ENCODE results near the gene PDCD7. TPM values are rescaled to one million over a fixed set of nuclear protein-coding genes. Genes with fewer than 3 reads are reported as not detected.
A peak's percentile ranks its signal among the peaks of the same experiment; 100 is the strongest.

The PDCD7 gene
- total RNA-seq, 1 donor = 14.8 TPM

DNA sequence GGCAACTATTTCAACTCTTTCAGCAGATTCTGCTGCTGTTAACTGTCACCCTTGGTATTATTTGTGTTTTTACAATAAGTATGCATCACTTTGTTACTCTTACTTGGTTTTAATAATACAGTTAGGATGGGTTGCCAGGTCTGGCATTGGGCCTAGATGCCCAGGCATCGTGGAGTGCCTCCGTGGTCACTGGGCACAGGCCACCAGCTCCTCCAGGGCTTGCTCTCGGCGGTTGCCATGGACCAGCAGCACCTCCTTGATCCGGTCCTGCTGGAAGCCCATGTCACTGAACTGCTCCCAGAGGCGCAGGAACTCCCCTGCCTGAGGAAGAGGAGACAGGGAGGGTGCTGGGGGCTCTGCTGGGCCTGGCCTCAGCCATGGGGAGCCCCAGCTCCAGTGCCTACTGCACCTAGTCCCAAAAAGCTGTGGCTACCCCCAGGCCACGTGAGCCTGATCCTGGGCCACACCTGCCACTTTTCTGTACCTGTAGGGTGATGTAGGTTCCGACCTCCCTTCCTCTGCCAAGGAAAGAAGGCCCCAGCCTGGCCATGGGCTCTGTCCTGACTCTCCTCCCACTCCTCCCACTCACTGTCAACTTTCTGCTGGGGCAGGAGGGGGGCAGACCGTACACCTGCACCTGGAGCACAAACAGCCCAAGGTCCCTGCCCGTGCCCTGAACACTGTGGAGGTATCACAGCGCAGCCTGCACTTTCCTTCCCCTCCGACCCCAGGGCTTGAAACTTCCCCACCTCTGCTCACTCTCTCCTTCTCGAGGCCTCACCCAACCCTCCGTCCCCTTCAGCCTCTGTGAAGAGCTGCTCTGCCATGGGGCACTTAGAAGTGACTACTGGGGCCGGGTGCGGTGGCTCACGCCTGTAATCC, 40.5 kb downstream of the PDCD7 start:
- no peak for DNase-seq (ENCODE audit: low read depth in 2 of 3, low spot score in 2 of 3)

DNA sequence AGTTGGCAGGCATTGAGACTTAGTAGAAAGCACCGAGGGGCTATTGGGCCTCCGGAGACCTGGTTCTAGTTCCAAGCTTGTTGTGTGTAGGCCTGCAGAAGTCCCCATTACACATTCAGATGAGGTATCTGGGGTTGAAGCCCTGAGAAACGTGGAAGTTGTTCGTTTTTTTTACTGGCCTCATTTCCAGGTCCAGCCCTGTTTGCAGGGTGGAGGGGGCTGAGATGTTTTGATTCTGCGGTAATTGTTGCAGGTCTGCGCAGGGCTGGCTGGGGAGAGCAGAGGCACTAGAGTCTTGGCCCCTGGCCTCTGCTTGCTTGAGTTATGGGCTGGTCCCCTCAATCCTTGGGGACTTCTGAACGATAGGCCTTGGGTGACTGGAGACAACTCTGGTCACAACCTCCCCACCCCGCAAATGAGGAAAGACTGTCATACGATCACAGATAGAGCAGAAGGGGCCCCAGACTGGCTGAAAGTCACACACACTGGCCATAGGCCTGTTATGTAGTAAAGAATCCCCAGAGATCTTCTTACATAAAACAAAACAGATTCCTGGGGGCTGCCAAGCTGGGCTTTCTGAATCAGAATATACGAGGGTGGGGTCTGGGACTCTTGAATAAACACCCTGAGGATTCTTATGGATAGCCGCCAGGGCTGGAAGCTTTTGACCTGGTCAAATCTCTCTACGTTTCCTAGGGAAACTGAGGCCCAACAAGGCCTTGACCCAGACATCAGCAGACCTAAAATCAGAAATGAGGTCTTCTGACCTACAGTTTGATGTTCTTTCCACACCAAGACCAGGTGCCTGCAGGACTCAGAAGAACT, 41.5 kb downstream of the PDCD7 start:
- no peak for DNase-seq (ENCODE audit: low read depth in 2 of 3, low spot score in 2 of 3)

DNA sequence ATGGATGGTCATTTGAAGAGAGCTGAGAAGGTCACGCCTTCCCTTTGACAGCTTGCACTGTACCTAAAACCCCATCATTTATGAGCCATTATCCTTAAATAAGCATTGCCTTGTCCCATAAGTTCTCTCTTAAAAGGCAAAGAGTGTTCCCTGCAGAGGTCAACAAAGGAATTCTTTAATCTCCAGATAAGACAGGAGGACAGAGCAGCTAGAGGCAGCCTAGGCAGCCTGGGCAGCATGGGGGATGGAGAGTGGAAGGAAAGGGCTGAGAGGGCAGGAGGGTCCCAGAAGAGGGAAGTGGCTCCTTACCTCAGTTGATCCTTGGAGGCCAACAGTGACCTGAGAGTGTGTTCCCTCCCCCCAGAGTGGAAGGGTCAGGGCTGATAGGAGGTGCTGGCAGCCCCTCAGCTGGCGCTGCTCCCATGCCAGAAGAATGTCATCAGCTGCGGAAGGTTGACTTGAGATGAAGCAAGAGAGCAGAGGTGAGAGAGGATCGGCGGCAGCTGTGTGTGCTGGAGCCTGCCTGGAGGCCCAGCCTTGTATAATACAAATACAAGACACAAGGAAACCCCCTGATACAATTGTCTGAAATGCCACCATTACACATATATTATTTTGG, 44.3 kb downstream of the PDCD7 start:
- no peak for DNase-seq (ENCODE audit: low read depth in 2 of 3, low spot score in 2 of 3)

DNA sequence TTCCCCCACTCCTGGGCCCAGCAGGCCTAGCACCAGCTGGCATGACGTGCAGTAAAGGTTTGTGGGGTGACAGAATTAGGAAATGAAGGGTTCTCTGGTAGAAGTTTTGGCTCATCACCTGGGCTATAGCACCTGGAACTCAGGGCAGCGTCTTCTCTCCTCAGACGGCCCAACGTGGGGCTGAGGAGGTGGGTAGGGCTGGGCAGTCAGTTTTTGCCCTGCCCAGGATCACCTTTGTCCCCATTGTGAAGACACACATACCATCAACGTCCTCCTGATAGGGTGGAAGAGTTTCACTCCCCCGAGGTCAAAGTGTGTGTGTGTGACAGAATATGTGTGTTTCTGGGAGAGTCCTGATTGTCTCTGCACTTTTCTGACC, 45.0 kb downstream of the PDCD7 start:
- DNase-seq (ENCODE audit: low read depth in 2 of 3, low spot score in 2 of 3) = no peak

DNA sequence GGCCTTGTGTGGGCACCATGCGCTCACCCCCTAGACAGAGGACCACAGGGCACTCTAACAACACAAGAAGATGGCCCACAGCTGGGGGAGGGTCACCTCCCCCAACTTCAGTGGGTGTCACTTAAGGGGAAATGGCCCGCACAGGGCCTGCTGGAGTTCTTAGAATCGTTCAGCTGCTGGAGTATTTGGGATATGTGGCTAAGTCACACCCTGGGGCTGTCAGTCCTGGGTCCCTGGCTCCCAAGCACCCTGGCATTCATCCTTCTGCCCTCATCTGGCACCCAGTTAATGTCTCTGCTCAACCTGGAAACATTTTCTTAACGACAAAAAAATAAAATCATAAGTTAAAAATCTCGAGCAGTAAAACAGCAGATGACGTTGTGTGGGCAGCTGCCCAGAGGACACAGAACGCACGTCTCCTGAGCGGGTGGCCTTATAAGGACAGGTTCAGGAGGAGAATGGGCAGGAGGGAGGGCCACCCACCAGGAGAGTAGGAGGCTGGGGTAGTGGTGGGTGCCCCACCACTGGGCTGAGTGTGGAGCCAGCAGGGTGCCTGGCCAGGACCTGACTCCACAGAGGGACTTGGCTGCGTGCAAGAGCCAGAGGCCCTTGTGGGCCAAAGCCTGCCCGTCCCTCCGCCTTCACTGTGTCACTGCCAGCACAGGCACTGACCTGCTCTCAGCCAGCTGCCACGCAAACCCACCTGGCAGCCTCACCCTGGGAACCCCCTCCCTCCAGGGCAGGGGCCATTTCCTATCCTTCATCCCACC, 45.5 kb downstream of the PDCD7 start:
- no peak for DNase-seq (ENCODE audit: low read depth in 2 of 3, low spot score in 2 of 3)

DNA sequence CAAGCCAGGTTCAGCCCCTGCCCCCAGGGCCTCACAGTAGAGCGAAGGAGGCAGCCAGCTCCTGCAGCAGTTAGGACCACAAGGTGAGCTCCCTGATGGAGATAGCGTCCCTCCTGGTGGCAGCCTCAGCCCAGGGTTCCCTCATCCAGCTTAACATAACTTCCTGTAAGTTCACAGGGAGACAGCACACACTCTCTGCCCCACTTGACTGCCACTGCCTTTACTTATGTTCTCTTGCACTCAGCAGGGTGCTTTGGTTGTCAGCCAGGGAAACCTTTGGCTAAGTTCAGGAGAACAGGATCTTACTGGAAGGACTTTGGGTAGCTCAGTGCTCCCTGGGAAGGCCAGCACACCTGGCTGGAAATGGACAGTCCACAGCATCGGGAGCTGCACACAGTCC, 46.2 kb downstream of the PDCD7 start:
- DNase-seq (ENCODE audit: low read depth in 2 of 3, low spot score in 2 of 3) = no peak

DNA sequence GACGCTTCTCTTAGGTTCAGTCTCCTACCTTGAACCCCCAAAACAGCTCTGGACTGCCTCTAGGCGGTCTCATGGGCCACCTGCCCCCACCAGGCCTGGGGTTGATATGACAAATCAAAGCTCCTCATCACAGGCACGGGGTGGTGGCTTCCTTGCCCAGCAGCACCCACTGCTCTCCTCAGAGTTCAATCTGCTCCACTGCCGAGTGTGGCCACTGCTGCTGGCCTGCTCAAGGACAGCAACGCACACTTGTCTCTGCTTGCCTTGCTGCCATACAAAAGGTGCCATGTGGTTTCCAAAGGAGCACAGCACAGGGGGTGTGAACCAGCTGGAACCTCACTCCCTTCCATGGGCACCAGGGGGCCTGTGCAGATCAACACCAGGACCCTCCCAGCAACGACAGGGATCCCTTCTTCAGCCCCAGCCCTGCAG, 46.9 kb downstream of the PDCD7 start:
- no peak for DNase-seq (ENCODE audit: low read depth in 2 of 3, low spot score in 2 of 3)

DNA sequence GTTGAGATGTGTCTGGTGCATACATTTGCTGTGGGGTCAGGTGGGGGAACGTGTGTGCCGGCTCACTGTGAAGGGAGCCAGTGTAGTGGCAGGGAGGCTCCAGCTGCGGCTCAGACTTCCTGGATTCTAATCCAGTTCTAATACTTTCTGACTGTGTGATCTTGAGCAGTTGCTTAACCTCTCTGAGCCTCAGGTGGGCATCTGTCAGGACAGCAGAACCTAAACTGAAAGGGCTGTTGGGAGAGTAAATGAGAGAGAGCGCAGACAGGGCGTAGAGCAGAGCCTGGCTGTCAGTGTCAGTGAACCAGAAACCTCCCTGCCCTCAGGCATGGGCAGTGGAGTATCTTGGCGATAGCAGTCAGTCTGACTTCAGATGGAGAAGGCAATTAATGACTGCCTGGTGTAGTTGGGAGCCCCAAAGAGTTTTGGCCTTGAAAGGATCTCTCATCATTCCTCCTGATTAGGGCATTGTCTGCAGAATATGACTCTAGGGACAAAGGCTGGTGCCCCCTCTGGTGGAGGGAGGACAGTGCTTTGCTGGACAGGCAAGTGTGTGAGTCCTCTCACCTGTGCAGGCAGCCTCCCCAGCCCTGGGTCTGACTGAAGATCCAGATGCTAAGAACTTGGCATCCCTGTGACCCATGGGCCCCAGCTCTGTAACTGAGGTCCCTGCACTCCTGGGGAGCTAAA, 47.5 kb downstream of the PDCD7 start:
- peak in 1 of 3 donors; percentile 54 for DNase-seq (ENCODE audit: low read depth in 2 of 3, low spot score in 2 of 3)

DNA sequence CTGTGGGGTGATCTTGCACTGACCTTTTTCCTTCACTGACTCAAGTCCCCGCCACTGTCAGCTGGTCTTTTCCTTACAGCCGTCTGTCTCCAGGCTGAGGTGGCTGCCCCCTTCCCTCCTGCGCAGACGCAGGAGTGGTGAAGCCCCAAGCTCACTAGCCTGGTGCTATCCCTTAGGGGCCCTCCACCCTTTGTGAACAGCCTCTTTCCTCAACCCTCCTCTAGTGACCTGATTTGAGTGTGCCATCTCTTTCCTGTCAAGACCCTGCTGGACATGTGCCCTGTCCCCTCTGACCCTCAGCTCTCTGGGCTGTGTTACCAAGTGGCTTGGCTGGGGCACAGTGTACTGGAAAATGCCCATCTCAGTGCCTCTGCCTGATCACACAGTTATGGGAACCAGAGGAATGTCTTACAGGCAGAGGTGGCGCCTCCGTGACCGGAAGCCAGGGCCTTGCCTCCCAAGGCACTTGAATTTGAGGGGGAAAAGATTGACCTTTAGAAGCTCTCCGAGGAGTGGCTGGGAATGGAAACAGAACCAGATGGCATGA, 48.3 kb downstream of the PDCD7 start:
- no peak for DNase-seq (ENCODE audit: low read depth in 2 of 3, low spot score in 2 of 3)

DNA sequence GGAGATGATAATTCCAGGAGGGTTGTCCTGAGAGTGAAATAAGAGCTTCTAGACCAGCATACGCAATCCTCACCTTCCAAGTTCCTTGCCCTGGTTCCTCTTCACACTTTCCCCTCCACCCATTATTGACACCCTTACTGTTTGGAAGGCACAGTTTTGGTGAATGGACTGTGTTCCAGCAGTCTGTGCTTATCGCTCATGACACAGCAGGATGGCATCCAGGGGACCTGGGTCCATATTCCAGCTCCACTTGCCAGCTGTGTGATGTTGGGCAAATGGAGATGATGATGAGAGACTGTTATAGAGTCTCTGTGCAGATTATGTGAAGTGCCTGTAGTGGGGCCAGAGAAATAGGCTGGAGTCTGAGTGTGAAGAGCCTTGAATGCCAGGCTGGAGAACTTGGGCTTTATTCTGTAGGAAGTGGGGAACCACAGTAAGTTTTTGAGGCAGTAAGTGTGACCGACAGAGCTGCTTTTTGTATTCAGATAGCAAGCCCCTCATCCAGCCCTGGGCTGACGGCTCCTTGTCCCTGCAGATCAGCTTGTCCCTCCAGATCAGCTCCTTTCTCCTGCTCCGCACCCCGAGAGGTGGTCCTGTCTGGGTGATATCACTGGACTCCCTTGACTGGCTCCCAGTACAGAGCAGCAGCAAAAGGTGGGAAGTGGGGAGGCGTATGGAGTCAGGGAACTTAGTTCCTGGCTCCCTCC, 49.0 kb downstream of the PDCD7 start:
- DNase-seq (ENCODE audit: low read depth in 2 of 3, low spot score in 2 of 3) = no peak

DNA sequence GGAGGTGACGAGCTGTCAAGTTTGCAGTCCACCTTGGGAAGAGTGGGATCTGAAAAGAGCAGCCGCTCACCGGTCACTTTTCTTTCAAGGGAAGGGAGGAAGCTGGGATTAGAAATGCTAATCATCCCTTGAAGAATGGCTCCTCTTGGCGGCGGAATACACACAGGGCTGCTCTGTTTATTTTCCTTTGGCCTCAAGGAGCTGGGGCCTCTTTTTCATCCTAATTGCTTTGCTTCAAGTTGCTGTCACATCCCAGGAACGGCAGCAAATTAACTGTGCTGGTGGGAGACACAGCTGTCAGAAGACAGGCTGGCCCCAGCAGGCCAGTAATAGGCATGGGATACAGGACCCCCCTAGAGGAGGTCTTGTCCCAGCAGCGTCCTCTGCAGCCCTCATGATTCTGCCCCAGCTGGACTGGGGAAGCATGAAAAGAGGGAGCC, 50.3 kb downstream of the PDCD7 start:
- no peak for DNase-seq (ENCODE audit: low read depth in 2 of 3, low spot score in 2 of 3)

DNA sequence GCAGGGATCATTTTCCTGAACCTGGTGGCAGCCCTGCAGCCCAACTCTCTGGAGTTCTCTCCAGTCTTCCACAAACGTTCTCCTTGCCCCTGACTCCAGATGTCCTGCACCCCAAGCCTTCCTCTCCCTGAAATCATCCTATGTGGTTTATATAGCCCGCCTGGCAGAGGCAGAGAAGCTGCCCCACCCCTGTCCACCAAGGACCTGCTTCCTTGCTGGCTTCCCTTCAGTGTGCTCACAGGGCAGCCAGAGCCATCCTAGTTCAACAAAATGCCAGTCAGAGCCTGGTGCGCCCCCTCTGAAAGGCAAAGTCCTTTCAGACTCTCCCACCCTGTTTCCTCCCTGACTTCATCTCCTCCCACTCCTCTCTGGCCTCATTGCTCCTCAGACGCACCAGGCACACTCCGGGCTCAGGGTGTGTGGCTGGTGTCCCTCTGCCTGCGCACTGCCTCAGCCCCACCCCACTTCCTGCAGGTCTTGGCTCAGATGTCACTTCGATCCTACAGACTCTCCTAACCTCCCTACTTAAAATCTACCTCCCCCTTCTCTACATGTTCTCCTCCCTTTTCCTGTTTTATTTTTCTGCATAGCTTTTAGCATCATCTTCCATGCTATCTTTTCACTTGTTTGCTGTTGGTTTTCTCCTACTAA, 51.2 kb downstream of the PDCD7 start:
- DNase-seq (ENCODE audit: low read depth in 2 of 3, low spot score in 2 of 3) = peak in 1 of 3 donors; percentile 25

DNA sequence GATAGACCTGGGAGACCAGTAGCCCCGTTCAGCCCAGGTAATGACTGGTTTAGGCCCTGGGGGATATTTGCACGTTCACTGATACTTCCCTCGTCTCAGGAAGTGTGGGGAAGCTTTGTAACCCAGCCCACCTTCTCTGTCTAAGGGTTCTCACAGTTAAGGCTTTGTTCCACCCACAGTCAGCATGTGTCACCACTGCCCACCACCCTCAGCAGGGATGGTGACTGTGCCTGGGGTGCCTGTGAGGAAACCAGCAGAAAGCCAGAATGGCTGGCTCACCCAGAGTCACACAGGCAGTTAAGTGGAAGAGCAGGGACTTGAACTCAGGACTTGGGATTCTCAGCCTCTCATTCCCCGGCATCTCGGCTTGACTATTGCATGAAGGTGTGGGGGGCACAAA, 51.9 kb downstream of the PDCD7 start:
- DNase-seq (ENCODE audit: low read depth in 2 of 3, low spot score in 2 of 3) = no peak

DNA sequence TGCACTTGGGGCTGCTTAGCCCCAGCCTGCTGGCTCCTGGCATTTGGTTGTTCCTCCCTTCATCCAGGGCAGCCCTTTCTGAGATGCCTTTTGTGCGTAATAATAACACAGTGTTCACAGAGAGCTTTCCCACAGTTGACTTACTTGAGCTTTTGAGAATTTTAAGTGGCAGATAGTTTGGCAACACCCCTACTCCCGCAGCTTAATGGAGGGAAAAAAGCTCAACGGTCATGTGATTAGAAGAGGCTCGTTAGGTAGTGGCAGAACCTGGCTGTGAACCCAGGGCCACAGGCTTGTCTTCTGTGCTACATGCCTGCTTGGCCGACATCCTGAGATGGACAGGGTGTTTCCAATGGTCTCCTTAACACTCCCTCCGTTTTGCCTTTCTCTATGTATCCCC, 52.3 kb downstream of the PDCD7 start:
- DNase-seq (ENCODE audit: low read depth in 2 of 3, low spot score in 2 of 3) = no peak

DNA sequence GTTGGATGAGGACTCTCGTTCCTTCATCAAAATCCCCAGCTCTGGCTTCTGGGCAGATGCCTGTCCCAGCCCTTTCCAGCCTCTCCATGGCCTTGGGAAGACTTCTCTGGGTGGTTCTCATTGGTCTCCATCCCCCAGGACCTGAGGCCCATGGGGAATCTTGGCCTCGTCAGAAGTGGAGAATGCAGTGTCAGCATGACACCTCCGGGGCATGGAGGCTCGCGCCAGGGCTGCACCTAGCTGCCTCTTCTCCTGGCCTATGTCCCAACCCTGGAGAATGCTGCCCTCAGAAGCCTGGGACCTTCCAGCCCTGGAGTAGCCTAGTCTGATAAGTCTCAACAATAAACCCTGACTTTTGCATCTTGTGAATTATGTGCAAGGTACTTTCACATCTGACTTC, 54.0 kb downstream of the PDCD7 start:
- no peak for DNase-seq (ENCODE audit: low read depth in 2 of 3, low spot score in 2 of 3)

DNA sequence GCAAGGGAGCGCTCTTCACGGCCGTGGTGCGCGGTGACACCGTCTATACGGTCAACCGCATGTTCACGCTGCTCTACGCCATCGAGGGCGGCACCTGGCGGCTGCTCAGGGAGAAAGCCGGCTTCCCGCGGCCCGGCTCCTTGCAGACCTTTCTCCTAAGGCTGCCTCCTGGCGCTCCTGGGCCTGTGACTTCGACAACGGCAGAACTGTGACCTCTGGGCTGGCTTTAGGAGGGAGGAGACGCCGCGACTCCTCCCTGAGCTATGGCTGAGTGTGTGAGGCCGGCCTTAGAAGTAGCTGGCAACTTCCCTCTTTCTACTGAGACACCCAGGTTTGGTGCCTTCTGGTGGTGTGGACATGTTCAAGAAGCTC, 55.6 kb downstream of the PDCD7 start:
- DNase-seq (ENCODE audit: low read depth in 2 of 3, low spot score in 2 of 3) = peak in 2 of 3 donors; percentile 71 to 78

DNA sequence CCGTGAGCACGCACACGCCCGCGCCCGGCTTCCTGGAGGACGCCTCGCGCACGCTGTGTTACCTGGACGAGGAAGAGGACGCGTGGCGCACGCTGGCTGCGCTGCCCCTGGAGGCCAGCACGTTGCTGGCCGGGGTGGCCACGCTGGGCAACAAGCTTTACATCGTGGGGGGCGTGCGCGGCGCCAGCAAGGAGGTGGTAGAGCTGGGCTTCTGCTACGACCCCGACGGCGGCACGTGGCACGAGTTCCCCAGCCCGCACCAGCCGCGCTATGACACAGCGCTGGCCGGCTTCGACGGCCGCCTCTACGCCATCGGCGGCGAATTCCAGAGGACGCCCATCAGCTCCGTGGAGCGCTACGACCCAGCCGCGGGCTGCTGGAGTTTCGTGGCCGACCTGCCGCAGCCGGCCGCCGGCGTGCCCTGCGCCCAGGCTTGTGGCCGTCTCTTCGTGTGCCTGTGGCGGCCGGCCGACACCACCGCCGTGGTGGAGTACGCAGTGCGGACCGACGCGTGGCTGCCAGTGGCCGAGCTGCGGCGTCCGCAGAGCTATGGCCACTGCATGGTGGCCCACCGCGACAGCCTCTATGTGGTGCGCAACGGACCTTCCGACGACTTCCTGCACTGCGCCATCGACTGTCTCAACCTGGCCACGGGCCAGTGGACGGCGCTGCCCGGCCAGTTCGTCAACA, 56.2 kb downstream of the PDCD7 start:
- DNase-seq (ENCODE audit: low read depth in 2 of 3, low spot score in 2 of 3) = no peak

Data from hematopoietic multipotent progenitor cell (in vitro differentiated cells).